ENCODE data around the gene C3orf49. TPM values are rescaled to one million over a fixed set of nuclear protein-coding genes. Genes with fewer than 3 reads are reported as not detected.

C3orf49 gene
- total RNA-seq, 1 donor from 2014 or later: not detected

DNA sequence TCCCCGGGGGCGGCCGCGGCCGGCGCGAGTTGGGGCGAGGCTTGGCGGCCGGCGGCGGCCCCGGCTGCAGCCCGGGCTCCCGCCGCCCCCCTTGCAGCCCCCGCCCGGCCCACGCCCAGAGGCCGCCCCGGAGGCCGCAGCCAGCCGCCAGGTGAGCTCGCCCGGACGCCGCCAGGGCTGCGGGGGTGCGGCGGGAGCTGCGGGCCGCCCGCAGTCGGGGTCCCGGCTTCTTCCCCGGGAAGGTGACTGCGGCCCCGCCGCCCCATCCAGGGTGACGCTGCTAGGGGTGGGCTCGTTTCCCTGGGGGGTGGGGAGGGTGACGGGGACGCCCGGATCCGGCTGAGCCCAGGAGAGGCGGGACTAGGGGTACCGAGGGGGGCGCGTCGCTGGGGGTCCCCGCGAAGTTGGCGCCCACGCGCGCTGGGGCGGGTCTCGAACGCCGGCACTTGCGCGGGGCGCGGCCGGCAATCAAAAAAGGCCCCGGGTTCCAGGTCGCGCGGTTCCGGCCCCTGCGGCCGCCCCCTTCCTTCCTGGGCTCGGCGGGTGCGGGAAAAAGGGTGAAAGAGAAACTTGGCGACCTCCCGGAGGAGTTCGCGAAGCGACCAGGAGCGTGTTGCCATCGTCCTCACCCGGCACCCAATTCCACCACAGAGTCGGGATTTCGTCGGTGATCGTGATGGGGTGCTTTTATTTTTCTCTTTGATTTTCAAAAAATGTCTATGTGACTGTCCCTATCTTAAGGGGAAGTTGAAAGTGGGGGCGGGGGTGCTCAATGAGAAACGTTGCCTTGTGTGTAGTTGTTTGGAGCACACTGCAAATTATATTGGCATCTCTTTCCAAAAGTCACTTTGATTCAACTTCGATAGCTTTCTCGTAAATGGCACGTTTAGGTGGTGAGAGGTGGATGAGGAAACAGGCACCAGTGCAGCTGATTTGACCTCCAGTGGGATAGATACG lies 45.2 kb downstream of the C3orf49 start:
- Mint-ChIP-seq H3K27ac (peak overlapping the region; percentile 95), H3K9me3 (no peaks in the 10 kb centered on the region), H3K36me3 (peaks cover 16% of the 10 kb centered on the region), H3K4me1 (ENCODE audit: unreplicated experiment) (peaks cover 35% of the 10 kb centered on the region), H3K27me3 (no peaks in the 10 kb centered on the region), H3K4me3 (peak overlapping the region; percentile 93)
- DNase-seq (ENCODE audit: extremely low spot score, unreplicated experiment): peak; percentile 69
- TF ChIP-seq, protein P1, sequence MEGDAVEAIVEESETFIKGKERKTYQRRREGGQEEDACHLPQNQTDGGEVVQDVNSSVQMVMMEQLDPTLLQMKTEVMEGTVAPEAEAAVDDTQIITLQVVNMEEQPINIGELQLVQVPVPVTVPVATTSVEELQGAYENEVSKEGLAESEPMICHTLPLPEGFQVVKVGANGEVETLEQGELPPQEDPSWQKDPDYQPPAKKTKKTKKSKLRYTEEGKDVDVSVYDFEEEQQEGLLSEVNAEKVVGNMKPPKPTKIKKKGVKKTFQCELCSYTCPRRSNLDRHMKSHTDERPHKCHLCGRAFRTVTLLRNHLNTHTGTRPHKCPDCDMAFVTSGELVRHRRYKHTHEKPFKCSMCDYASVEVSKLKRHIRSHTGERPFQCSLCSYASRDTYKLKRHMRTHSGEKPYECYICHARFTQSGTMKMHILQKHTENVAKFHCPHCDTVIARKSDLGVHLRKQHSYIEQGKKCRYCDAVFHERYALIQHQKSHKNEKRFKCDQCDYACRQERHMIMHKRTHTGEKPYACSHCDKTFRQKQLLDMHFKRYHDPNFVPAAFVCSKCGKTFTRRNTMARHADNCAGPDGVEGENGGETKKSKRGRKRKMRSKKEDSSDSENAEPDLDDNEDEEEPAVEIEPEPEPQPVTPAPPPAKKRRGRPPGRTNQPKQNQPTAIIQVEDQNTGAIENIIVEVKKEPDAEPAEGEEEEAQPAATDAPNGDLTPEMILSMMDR (conservative IDR thresholded peaks at IDR 0.05): no peak

DNA sequence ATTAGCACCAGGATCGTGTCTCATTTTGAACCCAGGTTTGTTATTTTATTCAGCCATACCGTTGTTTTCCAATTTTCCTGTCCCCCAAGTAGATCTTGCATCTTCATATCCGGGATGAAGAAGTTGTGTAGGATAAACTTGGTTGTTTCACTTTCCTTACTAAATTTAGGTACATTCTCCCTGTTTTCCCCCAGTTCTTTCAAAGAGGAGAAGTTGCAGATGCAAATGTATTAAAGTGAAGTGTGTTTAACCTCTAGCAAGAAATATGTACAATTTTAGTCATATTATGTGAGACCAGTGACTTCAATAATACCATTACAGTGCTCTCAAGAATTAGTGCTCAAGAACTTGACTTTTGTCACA lies 45.8 kb downstream of the C3orf49 start:
- Mint-ChIP-seq H3K27me3 (no peaks in the 10 kb centered on the region), H3K4me3 (peak overlapping the region; percentile 93), H3K27ac (peak overlapping the region; percentile 95)

DNA sequence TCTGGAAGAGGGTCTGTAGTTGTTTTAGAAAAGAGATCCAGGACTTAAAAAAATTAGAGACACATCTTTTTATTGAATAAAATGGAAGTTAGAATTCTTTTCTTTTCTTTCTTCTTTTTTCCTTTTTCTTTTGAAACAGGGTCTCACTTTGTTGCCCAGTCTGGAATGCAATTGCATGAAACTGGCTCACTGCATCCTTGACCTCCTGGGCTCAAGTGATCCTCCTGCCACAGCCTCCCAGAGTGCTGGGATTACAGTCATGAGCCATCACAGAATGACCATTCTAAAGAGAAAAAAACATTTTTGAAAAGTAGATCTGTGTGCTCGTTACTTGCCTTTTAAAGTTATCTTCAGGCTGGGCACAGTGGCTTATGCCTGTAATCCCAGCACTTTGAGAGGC lies 48.1 kb downstream of the C3orf49 start:
- H3K27ac Mint-ChIP-seq: no peak overlapping the region
- H3K36me3 Mint-ChIP-seq: peaks cover 13% of the 10 kb centered on the region
- H3K9me3 Mint-ChIP-seq: no peaks in the 10 kb centered on the region
- no peak for DNase-seq (ENCODE audit: extremely low spot score, unreplicated experiment)
- peaks cover 27% of the 10 kb centered on the region for H3K4me1 Mint-ChIP-seq (ENCODE audit: unreplicated experiment)
- H3K27me3 Mint-ChIP-seq: no peaks in the 10 kb centered on the region
- no peak overlapping the region for H3K4me3 Mint-ChIP-seq
- TF ChIP-seq, protein P1 (conservative IDR thresholded peaks at IDR 0.05): no peak

More for the DNA sequence above, 45.8 kb downstream of the C3orf49 start:
- TF ChIP-seq, protein P1 (conservative IDR thresholded peaks at IDR 0.05): no peak
- Mint-ChIP-seq H3K9me3 (no peaks in the 10 kb centered on the region), H3K4me1 (ENCODE audit: unreplicated experiment) (peaks cover 31% of the 10 kb centered on the region), H3K36me3 (peaks cover 16% of the 10 kb centered on the region)
- no peak for DNase-seq (ENCODE audit: extremely low spot score, unreplicated experiment)

DNA sequence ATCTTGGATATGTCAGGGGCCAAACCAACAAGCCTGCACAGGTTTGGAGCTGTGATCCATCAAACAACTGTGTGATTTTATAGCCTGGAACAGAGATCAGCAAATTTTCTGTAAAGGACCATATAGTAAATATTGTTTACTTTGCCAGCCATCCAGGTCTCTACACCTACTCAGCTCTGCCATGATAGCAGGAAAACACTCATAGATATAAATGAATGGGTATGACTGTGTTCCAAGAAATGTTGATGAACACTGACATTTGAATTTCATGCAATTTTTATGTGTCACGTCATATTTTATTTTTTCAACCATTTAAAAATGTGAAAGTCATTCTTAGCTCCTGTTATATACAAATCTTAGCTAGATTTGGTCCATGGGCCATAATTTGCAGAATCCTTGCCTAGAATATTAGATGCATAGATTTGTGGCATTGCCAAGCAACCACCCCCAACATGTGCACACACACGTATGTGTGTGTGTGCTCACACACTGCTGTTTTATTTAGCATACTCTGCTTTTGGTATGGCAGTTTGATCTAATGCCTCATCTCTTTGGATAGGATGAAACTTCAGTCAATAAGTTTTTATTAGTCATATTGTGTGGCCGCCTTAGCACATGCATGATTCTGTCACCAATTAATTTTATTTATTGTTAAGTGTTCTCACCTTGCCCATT lies 51.0 kb downstream of the C3orf49 start:
- H3K27ac Mint-ChIP-seq: no peak overlapping the region
- no peak for DNase-seq (ENCODE audit: extremely low spot score, unreplicated experiment)
- no peaks in the 10 kb centered on the region for H3K9me3 Mint-ChIP-seq
- no peak overlapping the region for H3K4me3 Mint-ChIP-seq
- H3K4me1 Mint-ChIP-seq (ENCODE audit: unreplicated experiment): peaks cover 18% of the 10 kb centered on the region
- H3K36me3 Mint-ChIP-seq: peaks cover 12% of the 10 kb centered on the region
- no peaks in the 10 kb centered on the region for H3K27me3 Mint-ChIP-seq
- TF ChIP-seq, protein P1 (conservative IDR thresholded peaks at IDR 0.05): no peak

DNA sequence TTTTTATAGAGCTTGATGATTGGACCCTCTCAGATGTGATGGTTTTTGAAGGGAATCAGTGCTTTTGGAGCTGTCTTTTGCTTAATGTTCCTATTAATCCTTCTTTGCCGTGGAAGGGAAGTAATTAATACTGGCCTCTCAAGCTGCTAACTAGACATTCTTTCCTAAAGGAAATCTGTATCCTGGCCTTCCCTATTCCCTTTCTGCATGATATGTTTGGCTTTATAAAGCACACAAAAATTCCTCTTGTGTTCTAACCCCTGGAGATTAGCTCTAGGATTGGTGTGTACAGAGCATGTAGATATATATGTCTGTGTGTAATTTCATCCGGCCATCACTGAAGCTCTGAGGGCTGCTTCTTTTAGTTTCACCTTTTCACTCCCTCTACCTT lies 51.5 kb downstream of the C3orf49 start:
- Mint-ChIP-seq H3K36me3 (peaks cover 9% of the 10 kb centered on the region), H3K4me3 (no peak overlapping the region), H3K4me1 (ENCODE audit: unreplicated experiment) (peaks cover 18% of the 10 kb centered on the region), H3K27ac (no peak overlapping the region), H3K9me3 (no peaks in the 10 kb centered on the region), H3K27me3 (no peaks in the 10 kb centered on the region)
- no peak for DNase-seq (ENCODE audit: extremely low spot score, unreplicated experiment)
- TF ChIP-seq, protein P1 (conservative IDR thresholded peaks at IDR 0.05): no peak

Data from type B pancreatic cell (in vitro differentiated cells).